Measurements from ENCODE around the gene GFRA1. TPM values are rescaled to one million over a fixed set of nuclear protein-coding genes. Genes with fewer than 3 reads are reported as not detected.
"Not testable (repeated sequence)": the region's sequence is repeated elsewhere in the genome, so short reads cannot be mapped to it uniquely, and the experiment has no call there.

GFRA1 gene
- total RNA-seq, 1 experiment from 2014 or later = not detected

DNA sequence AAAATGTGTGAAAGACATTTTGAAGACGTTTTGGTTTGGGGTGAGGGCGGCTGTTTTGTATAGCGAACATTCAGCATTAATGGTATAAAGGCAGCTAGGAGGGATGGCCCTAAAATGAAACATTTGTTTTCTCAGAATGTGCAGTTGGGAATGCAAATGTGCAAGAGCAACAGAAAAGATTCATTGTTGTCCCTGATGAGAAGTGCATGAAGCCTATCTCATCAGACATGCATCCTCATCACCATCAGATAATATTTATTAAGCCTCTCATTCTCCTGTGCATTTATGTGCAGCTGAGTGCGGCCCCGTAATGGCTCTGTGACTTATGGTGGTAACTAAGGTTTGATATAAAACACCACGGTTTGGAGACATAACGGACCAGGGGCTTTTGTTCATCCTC, 199.5 kb downstream of the GFRA1 start:
- DNase-seq (ENCODE audit: low read depth) = no peak

DNA sequence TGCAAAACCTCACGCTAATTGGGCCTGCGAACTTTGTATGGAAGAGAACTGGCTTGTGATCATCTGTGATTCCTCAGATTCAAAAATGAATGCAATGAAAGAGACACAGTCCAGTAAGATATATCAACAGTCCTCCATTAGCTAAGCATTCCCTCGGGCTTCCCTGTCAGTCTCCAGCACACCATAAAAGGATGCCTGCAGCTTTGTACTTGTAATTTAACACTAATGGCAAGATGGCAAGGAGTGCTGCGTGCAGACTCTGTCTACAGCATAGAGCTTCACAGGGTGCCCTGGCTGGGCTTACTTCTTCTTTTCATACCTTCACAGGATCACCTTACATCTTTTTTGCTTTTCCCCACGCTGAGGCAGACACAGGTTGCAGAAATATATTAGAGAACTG, 200.0 kb downstream of the GFRA1 start:
- DNase-seq (ENCODE audit: low read depth) = no peak

DNA sequence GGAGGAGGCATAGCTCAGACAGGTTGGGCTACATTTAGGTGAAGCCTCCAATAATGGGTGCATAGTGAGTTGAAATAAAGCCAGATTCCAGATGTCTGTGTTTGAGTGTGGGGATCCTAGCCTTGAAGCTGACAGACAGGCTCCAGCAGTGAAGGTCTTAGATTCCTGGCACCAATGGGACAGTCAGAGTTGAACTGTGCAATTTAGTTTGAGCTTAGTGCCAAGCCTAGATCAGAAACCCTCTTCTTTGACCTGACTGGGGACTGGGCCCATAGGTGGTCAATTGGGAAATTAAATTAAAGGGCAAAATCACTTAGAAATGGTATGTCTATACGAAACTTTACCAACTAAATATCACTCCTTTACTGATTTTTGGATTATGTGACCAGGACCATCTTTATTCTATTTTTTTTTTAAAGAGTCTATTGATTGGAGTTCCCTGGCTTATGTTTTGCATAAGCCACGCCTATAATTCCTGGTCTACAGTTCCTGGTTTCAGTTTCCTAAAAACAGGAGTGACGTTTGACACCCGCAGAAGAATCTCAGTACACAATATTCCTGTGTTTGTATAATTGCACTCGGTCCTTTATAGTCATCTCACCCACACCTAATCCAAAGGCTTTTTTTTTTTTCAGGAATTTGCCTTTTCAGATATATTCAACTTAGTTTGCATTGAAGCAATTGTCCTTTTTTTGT, 201.4 kb downstream of the GFRA1 start:
- DNase-seq (ENCODE audit: low read depth) = no peak

DNA sequence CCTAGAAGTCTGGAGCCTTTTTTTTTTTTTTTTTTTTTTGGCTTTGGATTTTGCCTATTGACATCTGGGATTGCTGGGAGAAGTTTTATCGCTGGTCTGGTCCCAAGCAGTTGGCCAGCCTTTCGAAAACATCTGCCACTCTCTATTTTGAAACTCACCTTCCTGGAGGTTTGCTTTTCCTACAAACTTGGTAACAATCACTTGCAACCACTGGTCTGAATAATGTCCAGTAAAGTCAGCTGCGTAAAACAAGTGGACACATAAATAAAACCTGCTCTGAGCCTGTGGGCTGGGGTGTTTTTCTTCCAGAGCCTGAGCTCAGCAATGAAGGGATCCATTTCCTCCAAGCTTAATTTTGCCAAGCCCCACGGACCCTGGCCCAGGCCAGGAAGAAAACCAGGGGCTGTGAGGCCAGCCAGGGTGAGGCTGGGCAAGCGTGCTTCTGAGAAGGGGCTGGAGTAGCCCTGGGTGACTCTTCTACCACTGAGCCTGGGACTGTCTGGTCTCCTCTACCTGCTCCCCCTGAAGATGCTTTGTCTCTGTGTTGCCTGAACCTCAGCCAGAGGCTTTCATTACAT, 202.2 kb downstream of the GFRA1 start:
- DNase-seq (ENCODE audit: low read depth) = no peak

DNA sequence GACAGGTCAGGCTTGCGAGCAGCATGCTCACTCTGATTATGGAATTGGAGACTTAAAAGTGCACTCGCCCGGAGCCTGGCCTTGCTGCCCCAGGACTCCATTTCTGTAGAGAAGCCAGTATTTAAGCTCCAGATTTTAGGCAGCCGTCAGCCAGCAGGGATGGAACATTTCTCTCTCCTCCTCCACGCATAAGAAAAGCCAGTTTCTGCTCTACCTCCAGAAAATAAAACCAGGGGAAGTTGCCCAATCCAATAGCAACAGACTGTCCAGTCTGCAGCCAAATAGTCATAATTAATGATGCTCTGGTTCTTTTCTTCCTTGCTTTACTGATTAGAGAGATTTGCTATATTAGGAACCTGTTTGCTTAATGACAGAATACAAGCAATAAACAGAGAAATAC, 203.2 kb downstream of the GFRA1 start:
- no peak for DNase-seq (ENCODE audit: low read depth)

DNA sequence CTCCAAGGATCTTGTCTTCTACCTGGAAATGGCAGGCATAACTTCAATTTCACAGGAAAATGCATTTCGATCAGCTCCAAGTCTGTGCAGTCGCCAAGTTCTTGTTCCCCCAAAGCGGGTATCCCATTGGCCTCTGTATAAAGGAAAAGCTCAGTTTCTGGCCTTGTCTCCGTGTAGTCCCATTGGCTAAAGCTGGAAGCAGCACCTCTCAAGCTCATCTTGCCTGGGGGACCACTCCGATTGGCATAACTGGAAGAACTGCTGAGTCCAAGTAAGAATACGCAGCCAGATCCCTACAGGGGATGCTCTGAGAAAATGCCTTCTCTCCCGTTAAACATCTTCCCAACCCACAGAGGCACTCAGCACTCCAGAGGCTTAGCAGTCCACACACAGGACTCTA, 205.2 kb downstream of the GFRA1 start:
- DNase-seq (ENCODE audit: low read depth) = no peak

DNA sequence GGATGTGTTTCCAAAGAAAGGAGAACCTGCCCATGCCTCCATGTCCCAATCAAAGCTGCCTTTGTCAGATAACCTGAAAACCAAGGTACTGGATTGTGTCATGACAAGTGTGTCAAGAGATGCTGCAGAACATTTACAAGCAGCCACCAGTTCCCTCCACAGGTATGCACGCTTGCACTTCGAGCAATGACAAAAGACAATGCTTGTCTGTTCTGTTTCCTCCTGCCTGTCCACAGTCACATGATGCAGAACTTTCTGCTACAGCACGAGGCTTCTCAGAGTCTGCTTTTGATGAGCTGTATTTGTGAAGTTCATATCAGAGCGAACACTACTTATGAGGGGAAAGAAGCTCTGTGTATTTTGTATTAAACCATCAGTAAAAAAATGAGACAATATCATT, 209.9 kb downstream of the GFRA1 start:
- no peak for DNase-seq (ENCODE audit: low read depth)

DNA sequence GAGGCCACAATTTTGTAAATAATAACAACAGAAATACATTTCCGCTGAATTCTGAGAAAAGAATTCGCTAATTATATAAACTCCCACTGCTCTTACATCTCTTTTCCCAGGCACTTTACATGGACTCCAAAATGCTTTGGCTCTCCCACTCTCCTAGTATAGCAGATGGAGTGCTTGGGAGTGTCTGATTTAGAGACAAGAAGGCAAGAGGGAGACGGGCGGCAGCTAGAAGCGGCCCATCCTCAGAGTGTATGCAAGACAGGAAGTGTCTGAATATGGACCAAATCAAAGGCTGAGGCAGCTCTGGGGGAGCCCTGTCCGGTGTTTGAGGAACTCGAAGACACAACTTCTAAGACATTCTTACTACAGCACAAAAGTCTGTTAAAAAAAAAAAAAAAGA, 212.1 kb downstream of the GFRA1 start:
- DNase-seq (ENCODE audit: low read depth) = no peak

DNA sequence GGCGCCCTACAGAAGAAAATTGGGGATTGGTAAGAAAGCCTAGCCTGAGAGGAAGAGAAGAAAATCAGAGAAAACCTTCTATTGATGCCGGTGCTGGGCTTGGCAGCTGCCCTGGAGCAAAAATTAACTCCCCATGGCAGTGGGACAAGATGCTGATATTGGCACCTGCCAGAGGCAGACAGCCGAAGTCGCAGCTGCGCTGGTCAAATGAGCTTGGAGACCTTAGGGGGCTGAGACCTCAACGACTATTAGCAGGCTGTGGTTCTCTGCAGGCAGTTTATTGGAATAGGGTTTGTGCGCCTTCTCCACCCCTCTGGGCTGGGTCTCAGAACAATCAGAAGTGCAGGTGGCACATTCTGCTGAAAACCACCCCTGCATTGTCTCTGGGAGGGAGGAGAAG, 213.7 kb downstream of the GFRA1 start:
- DNase-seq (ENCODE audit: low read depth) = no peak

DNA sequence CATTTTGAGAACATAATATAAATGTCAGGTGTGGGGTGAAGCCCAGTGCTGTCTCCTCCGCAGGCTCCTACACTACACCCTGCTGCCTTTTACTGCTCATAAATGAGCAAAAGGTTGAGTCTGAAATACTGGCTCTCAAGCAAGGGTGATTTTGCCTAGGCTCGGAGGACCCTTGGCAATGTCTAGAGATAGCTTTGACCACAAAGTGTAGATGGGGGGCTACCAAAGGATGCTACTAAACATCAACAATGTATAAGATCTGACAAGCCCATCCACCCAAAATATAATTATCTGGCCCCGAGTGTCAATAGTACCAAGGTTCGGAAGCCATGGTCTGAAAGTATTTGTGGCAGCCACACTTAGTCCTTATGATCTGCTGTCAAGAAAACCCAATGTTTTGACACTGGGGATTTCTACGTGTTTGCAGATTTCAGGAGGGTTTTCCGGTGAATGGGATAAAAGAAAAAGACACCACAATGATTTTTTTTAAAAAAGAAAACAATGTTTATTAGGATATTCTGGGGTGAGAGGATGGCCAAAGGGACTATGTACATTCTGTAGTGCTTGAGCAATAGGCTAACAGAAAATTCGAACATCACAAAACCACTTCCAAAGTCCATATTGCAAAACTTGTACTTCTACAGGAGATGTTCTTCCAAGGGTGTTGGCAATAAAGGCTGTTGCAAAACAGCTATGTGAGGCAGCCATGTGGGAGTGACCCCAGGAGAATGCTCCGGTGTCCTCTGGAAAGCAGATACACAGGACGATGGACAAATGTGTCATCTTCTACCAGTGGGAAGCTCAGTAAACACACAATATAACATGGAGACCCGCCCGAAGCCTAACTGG, 216.3 kb downstream of the GFRA1 start:
- DNase-seq (ENCODE audit: low read depth) = no peak

DNA sequence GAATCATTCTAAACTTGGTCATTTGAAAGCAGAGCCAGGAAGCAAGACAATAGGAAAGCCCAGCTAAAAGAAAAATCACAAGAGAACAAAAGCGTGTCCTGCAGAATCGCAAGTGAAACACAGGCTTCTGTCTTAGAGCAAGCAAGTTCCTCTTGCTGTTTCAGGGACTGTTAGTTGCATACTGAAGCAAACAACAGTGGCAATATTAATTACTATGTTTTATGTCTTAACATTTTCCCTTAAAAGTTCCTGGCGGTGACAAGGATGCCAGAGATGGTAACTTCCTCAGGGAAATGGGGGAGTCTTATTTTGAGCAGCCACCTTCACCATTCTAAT, 217.1 kb downstream of the GFRA1 start:
- DNase-seq (ENCODE audit: low read depth) = no peak

DNA sequence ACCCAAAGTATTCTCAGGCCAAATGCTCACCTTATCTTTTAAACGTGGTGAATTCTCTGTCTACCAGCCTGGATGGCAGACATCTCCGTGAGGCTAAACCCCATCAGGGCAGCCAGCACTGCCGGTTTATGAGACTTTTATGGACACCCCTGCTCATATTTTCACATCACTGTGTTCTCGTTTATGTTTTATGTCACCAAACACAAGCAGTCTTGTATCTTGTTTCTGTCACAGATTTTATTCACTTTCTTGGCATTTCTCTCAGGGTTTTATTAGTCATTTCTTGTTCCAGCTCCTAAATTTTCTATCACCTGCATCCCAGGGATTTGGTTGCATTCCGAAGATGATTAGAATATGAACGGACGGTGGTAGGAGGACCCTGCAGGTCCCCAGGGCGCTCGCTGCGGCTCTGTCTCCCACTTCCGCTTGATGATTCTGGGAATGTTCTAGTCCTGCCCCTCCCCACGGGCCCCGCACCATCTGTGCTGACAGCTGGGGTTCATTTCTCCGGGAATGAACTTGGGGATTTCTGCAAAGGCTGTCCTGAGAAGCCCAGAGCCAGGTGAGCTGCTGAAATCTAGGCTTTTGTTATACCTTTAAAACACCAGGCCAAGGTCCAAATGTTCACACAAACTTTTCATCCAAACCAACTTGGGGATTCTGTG, 217.6 kb downstream of the GFRA1 start:
- DNase-seq (ENCODE audit: low read depth) = no peak

DNA sequence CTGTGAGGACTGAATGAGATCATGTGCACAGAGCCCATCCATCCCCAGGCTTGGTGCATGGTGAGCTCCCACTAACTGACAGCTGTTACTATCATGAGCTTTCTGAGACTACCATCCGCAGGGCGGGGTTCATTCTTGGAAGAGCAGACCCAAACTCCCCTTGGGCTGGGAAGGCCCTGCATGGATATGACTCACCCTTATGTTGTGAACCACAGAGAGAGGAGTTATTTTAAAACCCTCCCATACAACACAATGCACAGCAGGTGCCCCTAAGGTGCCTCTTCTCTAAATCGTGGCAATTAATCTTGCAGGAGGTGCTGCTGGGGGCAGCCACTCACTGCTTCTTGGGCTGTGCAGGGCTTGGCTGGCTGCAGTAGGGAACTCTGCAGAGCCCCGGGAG, 219.1 kb downstream of the GFRA1 start:
- DNase-seq (ENCODE audit: low read depth) = no peak

DNA sequence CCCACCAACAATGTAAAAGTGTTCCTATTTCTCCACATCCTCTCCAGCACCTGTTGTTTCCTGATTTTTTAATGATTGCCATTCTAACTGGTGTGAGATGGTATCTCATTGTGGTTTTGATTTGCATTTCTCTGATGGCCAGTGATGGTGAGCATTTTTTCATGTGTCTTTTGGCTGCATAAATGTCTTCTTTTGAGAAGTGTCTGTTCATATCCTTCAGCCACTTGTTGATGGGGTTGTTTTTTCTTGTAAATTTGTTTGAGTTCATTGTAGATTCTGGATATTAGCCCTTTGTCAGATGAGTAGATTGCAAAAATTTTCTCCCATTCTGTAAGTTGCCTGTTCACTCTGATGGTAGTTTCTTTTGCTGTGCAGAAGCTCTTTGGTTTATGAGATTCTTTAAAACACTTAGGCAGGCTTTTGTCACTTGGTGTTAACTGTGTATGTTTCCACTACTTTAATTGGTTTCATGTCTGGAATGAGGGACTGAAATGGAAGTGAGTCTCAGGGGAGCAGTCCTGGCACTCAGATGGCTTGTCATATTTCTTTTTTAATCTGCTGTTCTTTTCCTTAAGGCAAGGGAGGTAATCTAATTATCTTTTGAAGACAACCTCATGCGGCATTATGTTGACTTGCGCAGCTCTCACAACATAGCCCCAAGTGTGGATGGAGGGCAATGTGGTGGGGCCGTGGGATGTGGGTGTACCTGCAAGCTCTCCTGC, 219.8 kb downstream of the GFRA1 start:
- not testable (repeated sequence) for DNase-seq (ENCODE audit: low read depth)

DNA sequence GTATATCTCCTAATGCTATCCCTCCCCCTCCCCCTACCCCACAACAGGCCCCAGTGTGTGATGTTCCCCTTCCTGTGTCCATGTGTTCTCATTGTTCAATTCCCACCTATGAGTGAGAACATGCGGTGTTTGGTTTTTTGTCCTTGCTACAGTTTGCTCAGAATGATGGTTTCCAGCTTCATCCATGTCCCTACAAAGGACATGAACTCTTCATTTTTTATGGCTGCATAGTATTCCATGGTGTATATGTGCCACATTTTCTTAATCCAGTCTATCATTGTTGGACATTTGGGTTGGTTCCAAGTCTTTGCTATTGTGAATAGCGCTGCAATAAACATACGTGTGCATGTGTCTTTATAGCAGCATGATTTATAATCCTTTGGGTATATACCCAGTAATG, 220.5 kb downstream of the GFRA1 start:
- DNase-seq (ENCODE audit: low read depth) = not testable (repeated sequence)

DNA sequence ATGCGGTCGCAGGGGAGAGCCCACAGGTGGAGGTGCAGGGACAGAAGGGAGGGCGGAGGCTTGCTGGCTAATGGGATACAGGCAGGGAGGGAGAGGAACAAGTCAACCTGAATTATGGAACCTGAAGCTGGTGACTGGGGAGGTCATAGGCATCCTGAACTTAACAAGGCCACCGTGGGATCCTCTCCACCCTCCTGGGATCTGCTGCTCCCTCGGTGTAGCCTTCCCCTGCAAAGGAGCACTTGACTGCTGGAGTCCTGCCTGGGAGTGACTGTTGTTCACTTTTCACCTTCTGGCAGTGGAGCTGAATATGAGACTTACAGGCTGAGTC, 223.1 kb downstream of the GFRA1 start:
- DNase-seq (ENCODE audit: low read depth) = no peak

DNA sequence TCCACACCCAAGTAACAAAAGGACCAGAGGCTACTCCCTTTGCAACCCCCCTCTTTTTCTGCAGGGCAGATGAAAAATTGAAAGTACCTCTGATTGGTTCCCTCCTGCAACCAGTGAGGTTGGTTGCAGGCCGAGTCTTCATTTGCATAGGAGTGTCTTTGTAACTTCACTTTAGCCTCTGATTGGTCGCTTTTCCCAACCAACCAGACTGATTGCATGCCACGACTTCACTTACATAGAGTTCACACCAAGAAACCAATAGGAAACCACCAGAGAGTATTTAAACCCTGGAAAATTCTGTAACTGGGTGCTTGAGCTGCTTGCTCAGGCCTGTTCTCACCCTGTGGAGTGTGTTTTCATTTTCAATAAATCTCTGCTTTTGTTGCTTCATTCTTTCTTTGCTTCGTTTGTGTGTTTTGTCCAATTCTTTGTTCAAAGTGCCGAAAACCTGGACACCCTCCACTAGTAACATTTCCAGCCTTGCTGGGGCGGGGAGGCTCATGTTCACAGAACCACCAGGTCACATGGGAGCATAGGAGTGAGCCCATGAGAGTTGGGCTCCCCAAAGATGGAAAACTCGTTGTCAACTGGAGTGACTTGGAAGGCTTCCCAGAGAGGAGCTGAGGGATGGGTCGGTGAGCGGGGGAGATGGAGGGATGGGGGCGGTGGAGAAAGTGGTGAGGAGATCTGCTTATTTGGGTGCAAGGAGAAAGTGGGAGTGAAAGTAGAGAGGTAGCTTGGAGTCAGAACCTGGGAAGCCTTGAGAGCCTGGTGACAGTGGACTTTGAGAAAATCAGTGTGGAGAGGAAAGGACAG, 223.6 kb downstream of the GFRA1 start:
- peak; percentile 10 for DNase-seq (ENCODE audit: low read depth)

DNA sequence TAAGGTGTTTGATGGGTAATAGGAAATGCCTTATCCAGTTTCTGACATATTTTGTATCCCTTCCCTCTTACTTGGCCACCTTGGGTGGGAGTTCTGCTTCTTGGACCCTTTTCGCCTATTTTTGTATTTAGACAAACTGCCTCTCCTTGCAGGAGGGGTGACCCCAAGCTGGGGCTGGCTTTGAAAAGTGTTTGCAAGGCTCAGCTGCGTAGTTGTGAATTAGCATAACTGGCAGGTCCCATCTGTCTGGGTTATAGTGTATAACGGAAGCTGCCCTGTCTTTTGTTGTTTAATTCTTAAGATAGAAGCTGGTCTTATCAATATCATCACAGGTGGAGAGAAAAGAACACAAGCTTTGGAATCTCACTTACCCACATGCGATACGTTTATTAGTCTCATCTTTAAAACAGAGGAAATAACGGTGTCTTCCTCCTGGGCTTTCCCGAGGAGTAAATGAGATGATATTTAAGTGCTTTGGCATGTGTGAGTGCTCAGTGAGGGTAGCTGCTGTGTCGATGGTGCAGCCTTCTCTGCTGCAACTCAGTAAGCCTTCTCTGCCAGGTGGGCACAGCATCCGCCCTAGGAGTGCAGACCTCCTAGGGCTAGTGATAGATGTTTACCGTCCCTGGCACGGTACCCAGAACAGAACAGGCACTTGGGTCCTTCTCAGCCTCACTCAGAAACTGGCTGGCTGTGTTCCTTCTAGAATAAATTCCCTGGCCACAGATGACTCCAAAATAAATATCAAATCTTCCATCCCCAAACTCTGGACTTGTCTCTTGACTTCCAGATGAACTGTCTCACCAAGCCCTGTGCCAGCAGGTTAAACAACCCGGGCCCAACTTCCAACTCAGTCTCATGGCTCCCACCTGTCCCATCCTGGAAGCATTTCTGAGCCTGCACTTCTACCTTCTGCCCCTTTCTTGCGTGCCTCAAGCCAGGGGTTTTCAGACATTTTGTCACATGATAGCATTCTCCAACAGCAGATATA, 227.3 kb downstream of the GFRA1 start:
- DNase-seq (ENCODE audit: low read depth) = no peak

DNA sequence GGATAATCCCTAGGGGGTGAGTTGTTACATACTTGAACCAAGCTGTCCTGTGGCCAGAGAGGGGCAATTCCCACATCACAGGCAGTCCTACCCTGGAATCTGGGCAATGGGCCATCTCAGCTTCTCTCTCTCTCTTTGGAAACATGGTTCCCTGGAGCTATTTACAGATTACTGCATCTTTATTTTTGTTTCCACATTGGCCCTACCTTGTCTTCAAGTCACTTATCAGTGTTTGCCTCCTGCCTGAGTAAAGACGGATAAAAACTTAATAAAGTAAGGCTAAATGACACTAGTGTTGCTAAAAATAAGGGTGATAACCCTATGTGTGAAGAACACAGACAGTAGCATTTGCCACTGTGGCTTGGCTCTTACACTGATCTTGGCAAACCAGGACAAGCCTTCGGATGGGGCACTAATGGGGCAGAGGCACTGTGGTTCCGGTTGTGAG, 228.2 kb downstream of the GFRA1 start:
- DNase-seq (ENCODE audit: low read depth) = no peak
